Peyer's patch (tissue), 4 donors: Measurements from ENCODE around the gene DCBLD2.

Source experiments
- CTCF ChIP-seq, 6 experiments: fragments of 450-650 bp in 4 of 6; fragments of 200-600 bp in 2 of 6; sonication (generic) in 1 of 6; IDR thresholded peaks; one replicate each; pipeline ENCODE4 v1.5.1; 2017 to 2019; ENCODE audit warnings: antibody characterized with exemption in 6 of 6, mild to moderate bottlenecking in 3 of 6, moderate library complexity in 1 of 6
- POLR2A ChIP-seq, 2 donors: fragments of 450-650 bp; IDR thresholded peaks; one replicate each; pipeline ENCODE4 v1.5.1; 2017; ENCODE audit warnings: antibody characterized with exemption in 2 of 2, mild to moderate bottlenecking in 2 of 2, moderate library complexity in 2 of 2

GRCh38 chr3:98906230-98906629 lies 4.7 kb upstream of the DCBLD2 start:
- no peak for TF ChIP-seq CTCF (IDR thresholded peaks at IDR 0.05)
- TF ChIP-seq POLR2A (IDR thresholded peaks at IDR 0.05): no peak
